Esophagus (tissue), 2 donors: ENCODE results near the gene RBM26. TPM values are rescaled to one million over a fixed set of nuclear protein-coding genes. Genes with fewer than 3 reads are reported as not detected.

Experiments
- H3K27ac ChIP-seq, 2 donors: one replicate each; pipeline ENCODE4 v1.5.1; 2013; ENCODE audit warnings: low read depth in 2 of 2, mild to moderate bottlenecking in 2 of 2, inconsistent platforms in 1 of 2, low read length in 1 of 2, moderate library complexity in 1 of 2
- H3K27me3 ChIP-seq, 2 donors: one replicate each; pipeline ENCODE4 v1.6.1; 2013; ENCODE audit warnings: low read length in 2 of 2, control low read depth in 1 of 2, mild to moderate bottlenecking in 1 of 2; ENCODE audit not compliant: insufficient read depth in 2 of 2, control insufficient read depth in 1 of 2
- H3K36me3 ChIP-seq, 2 donors: one replicate each; pipeline ENCODE4 v1.6.1; 2013; ENCODE audit warnings: low read length in 1 of 2; ENCODE audit not compliant: control insufficient read depth in 2 of 2, insufficient read depth in 2 of 2
- H3K4me1 ChIP-seq, 2 donors: one replicate each; pipeline ENCODE4 v1.6.1; 2013; ENCODE audit warnings: low read length in 1 of 2; ENCODE audit not compliant: control insufficient read depth in 2 of 2, insufficient read depth in 2 of 2
- H3K4me3 ChIP-seq, 2 donors: one replicate each; pipeline ENCODE4 v1.5.1; 2013; ENCODE audit warnings: low read length in 2 of 2, mild to moderate bottlenecking in 2 of 2, low read depth in 1 of 2, moderate library complexity in 1 of 2
- H3K9me3 ChIP-seq, 2 donors: one replicate each; pipeline ENCODE4 v1.6.1; 2013; ENCODE audit warnings: mild to moderate bottlenecking in 2 of 2, low read depth in 1 of 2, low read length in 1 of 2, moderate library complexity in 1 of 2; ENCODE audit not compliant: control insufficient read depth in 2 of 2, insufficient read depth in 1 of 2
- WGBS, 2 donors: extraction: QIAGEN DNeasy Blood & Tissue Kit; methylation state at CpG; one replicate each; pipeline ENCODE4 v1.1.7; 2013; 5-methylcytosine and 5-hydroxymethylcytosine counted together
- polyA plus RNA-seq, 2 donors: library from polyadenylated mRNA; stranded (reverse); fragments of 200-250 nt; gene quantifications; one replicate each; pipeline ENCODE4 v1.2.3, GENCODE V29; 2013
- donor health status: healthy with polysubstance abuse.
- donor health status: Bipolar disorder and iron deficiency.

RBM26 gene
- polyA plus RNA-seq, 2 donors: 11.1 to 24.3 TPM

- WGBS, 2 donors: 41 to 69% methylated on average over 2 of the region's 2 CpGs
- H3K4me3 ChIP-seq: no peak overlapping the region
- H3K4me1 ChIP-seq: no peaks in the 10 kb centered on the region
- H3K27me3 ChIP-seq: no peaks in the 10 kb centered on the region
- no peak overlapping the region for H3K27ac ChIP-seq
- peaks cover 3 to 6% of the 10 kb centered on the region in 2 donors for H3K9me3 ChIP-seq
- no peaks in the 10 kb centered on the region for H3K36me3 ChIP-seq
These were observed 108.9 kb downstream of the RBM26 start for GRCh38 chr13:79297128-79297527.

- H3K4me3 ChIP-seq: no peak overlapping the region
- H3K9me3 ChIP-seq: peaks cover 3 to 6% of the 10 kb centered on the region in 2 donors
- 75 to 87% methylated on average over 4 of the region's 4 CpGs for WGBS, 2 donors
- no peaks in the 10 kb centered on the region for H3K36me3 ChIP-seq
- H3K4me1 ChIP-seq: no peaks in the 10 kb centered on the region
- H3K27me3 ChIP-seq: no peaks in the 10 kb centered on the region
- no peak overlapping the region for H3K27ac ChIP-seq
These were observed 109.9 kb downstream of the RBM26 start for GRCh38 chr13:79295906-79296706.

GRCh38 chr13:79290595-79291244 is 115.3 kb downstream of the RBM26 start:
- Histone ChIP-seq H3K27me3 (no peaks in the 10 kb centered on the region), H3K4me1 (no peaks in the 10 kb centered on the region), H3K36me3 (no peaks in the 10 kb centered on the region), H3K9me3 (no peaks in the 10 kb centered on the region), H3K4me3 (no peak overlapping the region), H3K27ac (no peak overlapping the region)
- 70 to 71% methylated on average over 9 of the region's 9 CpGs for WGBS, 2 donors

GRCh38 chr13:79289571-79289970 is 116.5 kb downstream of the RBM26 start:
- Histone ChIP-seq H3K36me3 (no peaks in the 10 kb centered on the region), H3K27ac (no peak overlapping the region), H3K9me3 (no peaks in the 10 kb centered on the region), H3K4me1 (no peaks in the 10 kb centered on the region), H3K4me3 (no peak overlapping the region), H3K27me3 (no peaks in the 10 kb centered on the region)

DNA sequence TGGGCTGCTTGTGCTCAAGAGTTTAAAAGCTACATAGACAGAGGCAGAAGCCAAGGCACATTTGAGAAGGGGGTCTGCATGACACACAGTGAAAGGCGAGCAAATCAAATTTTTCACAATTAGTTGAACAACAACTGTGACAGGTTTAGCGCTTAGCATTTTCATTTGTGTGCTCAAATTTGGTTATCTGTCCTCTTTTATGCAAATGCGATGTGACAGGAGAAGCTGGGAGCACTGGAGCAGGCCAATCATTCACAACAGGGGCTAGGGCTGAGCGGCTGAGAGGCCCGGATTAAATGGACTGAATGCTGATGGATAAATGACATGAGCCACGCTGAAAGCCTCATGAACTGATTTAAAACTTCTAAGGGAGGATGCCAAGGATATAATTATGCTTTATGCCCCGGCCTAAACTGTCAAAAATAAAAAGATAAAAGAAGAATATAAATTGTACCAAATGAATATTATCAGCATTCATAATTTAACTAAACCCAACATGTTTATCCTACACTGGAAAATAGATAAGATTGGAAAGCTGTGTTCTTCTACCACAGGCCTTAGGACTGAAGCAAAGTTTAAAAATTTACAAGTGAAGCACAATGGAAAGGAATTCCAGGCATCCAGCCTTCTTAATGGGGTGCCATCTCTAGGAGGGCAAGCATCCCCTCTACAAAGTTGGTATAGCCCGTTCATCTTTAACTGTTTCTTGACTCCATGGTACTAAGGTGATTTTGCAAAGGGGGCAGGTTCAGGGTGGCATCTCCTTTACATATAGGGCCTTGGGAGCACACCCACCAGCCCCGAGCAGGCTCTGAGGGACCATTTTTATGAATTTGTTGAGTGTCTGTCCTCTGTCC is 117.9 kb downstream of the RBM26 start:
- WGBS, 2 donors: 62 to 65% methylated on average over 9 of the region's 9 CpGs

GRCh38 chr13:79285159-79285558 is 120.9 kb downstream of the RBM26 start:
- H3K4me3 ChIP-seq: no peak overlapping the region
- H3K27ac ChIP-seq: no peak overlapping the region
- H3K27me3 ChIP-seq: no peaks in the 10 kb centered on the region
- WGBS, 2 donors: 81 to 83% methylated on average over 3 of the region's 3 CpGs
- no peaks in the 10 kb centered on the region for H3K36me3 ChIP-seq
- no peaks in the 10 kb centered on the region for H3K9me3 ChIP-seq
- no peaks in the 10 kb centered on the region for H3K4me1 ChIP-seq

More for the DNA sequence above, 117.9 kb downstream of the RBM26 start:
- Histone ChIP-seq H3K9me3 (no peaks in the 10 kb centered on the region), H3K27ac (no peak overlapping the region), H3K4me3 (no peak overlapping the region), H3K27me3 (no peaks in the 10 kb centered on the region), H3K4me1 (no peaks in the 10 kb centered on the region), H3K36me3 (no peaks in the 10 kb centered on the region)

GRCh38 chr13:79283742-79284141 is 122.3 kb downstream of the RBM26 start:
- Histone ChIP-seq H3K9me3 (no peaks in the 10 kb centered on the region), H3K27me3 (no peaks in the 10 kb centered on the region), H3K27ac (no peak overlapping the region), H3K4me1 (no peaks in the 10 kb centered on the region), H3K36me3 (no peaks in the 10 kb centered on the region), H3K4me3 (no peak overlapping the region)
- 92 to 94% methylated on average over 2 of the region's 2 CpGs for WGBS, 2 donors

- H3K27ac ChIP-seq: no peak overlapping the region
- no peaks in the 10 kb centered on the region for H3K4me1 ChIP-seq
These were observed 123.1 kb downstream of the RBM26 start for GRCh38 chr13:79282976-79283375.

DNA sequence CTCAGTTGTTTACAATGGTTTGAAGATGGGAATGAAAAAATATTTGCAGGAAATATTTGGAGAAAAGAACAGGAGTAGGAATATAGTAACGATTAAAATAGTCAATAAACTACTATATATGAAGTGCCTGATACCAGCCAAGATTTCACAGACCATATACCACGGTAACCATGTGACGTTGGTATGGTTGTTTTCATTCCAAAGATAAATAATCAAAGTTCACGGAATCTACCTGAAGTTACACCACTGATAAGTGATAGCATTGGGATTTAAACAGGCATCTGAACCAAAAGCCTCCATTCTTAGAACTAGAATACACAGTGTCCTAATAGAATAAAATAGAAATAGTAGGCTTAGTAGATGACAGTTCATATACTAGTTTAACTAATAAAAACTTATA is 123.5 kb downstream of the RBM26 start:
- Histone ChIP-seq H3K9me3 (no peaks in the 10 kb centered on the region), H3K36me3 (no peaks in the 10 kb centered on the region), H3K4me1 (no peaks in the 10 kb centered on the region), H3K27ac (no peak overlapping the region), H3K4me3 (no peak overlapping the region), H3K27me3 (no peaks in the 10 kb centered on the region)
- WGBS, 2 donors: 51 to 57% methylated on average over 4 of the region's 4 CpGs

More at GRCh38 chr13:79282976-79283375, 123.1 kb downstream of the RBM26 start:
- WGBS, 2 donors: 48 to 53% methylated on average over 3 of the region's 3 CpGs
- Histone ChIP-seq H3K27me3 (no peaks in the 10 kb centered on the region), H3K9me3 (no peaks in the 10 kb centered on the region), H3K36me3 (no peaks in the 10 kb centered on the region), H3K4me3 (no peak overlapping the region)
